Cardiac fibroblast (primary cell): Measurements from ENCODE around the gene DNM3.

ENCODE experiments used
- DNase-seq, 2 donors: peaks; one replicate each; pipeline versions ENCODE4 v3.0.0 to v3.0.0-alpha.2; 2010; ENCODE audit warnings: low read depth in 2 of 2
- H3K4me3 ChIP-seq, 2 donors: replicated peaks in 1 of 2; 1 replicate in 1 of 2; 2 replicates in 1 of 2; pipeline ENCODE4 v1.5.1; 2011; ENCODE audit warnings: low read depth in 2 of 2, low read length in 2 of 2, mild to moderate bottlenecking in 2 of 2, moderate library complexity in 1 of 2
- TF ChIP-seq, protein P1 (sequence below): IDR thresholded peaks from one replicate; pipeline ENCODE4 v1.5.1; 2011; ENCODE audit warnings: low read depth, mild to moderate bottlenecking, low read length, inconsistent platforms

Gene DNM3

DNA sequence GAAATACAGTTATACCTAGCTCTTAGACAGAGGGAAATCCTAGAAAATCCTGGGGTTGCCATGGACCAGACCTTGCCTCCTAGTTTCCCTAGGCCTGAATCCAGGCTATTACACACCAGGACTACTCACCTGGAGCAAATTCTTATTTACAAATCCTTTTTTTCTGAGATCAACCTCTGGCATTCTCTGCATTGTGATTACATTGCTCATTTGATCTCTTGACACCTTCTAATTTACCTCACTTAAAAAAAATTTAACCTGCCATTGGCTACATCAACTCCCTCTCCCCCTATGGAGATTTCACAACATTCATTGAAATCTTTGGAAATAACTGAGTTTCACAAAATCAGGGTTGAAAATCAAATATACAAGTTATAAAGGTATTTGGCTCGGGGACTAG lies 576.3 kb downstream of the DNM3 start:
- TF ChIP-seq, protein P1, sequence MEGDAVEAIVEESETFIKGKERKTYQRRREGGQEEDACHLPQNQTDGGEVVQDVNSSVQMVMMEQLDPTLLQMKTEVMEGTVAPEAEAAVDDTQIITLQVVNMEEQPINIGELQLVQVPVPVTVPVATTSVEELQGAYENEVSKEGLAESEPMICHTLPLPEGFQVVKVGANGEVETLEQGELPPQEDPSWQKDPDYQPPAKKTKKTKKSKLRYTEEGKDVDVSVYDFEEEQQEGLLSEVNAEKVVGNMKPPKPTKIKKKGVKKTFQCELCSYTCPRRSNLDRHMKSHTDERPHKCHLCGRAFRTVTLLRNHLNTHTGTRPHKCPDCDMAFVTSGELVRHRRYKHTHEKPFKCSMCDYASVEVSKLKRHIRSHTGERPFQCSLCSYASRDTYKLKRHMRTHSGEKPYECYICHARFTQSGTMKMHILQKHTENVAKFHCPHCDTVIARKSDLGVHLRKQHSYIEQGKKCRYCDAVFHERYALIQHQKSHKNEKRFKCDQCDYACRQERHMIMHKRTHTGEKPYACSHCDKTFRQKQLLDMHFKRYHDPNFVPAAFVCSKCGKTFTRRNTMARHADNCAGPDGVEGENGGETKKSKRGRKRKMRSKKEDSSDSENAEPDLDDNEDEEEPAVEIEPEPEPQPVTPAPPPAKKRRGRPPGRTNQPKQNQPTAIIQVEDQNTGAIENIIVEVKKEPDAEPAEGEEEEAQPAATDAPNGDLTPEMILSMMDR = no peak

DNA sequence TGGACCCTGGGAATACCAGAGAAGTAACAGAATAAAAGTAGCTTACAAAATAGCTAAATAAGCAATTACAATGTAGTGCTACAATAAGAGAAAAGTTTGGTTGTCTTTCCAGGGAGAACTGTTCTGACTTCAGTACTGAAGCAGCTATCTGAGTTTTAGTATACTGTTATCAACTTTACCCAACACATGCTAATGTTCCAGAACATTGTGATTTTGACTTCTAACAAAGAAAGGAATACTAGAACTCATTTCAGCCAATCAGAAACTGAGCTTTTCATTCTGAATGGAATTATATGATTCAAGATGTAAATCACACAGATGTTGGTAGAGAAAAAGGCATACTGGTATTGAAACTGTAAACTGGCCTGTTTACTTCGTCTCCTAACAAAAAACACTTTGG lies 579.1 kb downstream of the DNM3 start, which contains the start of gene C1orf105:
Gene C1orf105, plus strand, starts transcription at position 301 of the 400 bp plus-strand sequence. CDS start 201 bp downstream, outside the sequence.
- DNase-seq = no peak
- TF ChIP-seq, protein P1 = no peak
- no peak within 1 kb of the TSS for H3K4me3 ChIP-seq

More for the DNA sequence above, 576.3 kb downstream of the DNM3 start:
- no peak for DNase-seq
- no peak overlapping the region for H3K4me3 ChIP-seq

- TF ChIP-seq, protein P1 = no peak
- DNase-seq = no peak
- H3K4me3 ChIP-seq = no peak overlapping the region
Measured at GRCh38 chr1:172421974-172422604, 580.8 kb downstream of the DNM3 start.

DNA sequence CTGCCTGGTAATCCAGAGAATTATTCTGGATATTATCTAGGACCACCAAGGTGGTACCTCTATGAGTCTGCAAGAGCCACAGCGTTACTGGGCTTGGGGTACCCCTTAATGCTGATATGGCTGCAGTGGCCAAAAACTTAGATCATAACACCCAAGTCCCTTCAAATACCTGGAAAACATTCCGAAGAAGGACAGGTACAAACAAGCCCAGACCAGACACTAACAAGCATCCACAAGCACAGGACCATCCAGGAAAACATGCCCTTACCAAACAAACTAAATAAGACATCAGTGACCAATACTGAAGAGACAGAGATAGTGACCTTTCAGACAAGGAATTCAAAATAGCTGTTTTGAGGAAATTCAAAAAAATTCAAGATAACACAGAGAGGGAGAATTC lies 582.0 kb downstream of the DNM3 start:
- H3K4me3 ChIP-seq = no peak overlapping the region
- DNase-seq = no peak
- TF ChIP-seq, protein P1 = no peak

GRCh38 chr1:172425339-172425738 lies 584.0 kb downstream of the DNM3 start:
- H3K4me3 ChIP-seq = no peak overlapping the region
- TF ChIP-seq, protein P1 = no peak
- no peak for DNase-seq

DNA sequence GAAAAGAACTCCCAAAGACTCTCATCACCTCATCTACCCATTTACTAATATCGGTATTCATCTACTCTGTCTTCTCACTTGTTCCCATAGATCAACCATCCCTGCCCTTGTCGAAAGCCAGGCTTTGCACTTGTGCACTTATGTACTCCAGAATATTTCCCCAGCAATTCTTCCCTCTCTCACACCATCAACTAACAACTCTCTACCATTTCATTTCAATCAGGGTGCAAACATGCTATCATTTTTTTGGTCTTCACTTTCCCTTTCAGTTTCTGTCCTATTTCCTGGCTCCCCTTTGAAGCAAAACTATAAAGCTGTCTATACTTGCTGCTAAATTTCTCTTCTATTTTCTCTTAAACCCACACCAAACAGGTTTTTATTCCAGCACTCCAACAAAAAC lies 585.9 kb downstream of the DNM3 start:
- DNase-seq = no peak
- TF ChIP-seq, protein P1 = no peak
- H3K4me3 ChIP-seq = no peak overlapping the region
